Body of pancreas (tissue), 4 donors: ENCODE results near the gene ECSIT.
"Not testable (repeated sequence)": the region's sequence is repeated elsewhere in the genome, so short reads cannot be mapped to it uniquely, and the experiment has no call there.

ENCODE experiments used
- POLR2A ChIP-seq, 3 donors: fragments of 450-650 bp; IDR thresholded peaks; one replicate each; pipeline ENCODE4 v1.6.1; 2016; ENCODE audit warnings: antibody characterized with exemption in 3 of 3, mild to moderate bottlenecking in 2 of 3
- TF ChIP-seq, protein P1 (sequence below), 7 experiments: fragments of 450-650 bp in 4 of 7; fragments of 200-600 bp in 3 of 7; sonication (generic) in 3 of 7; IDR thresholded peaks; one replicate each; pipeline ENCODE4 v1.5.1; 2016 to 2019; ENCODE audit warnings: antibody characterized with exemption in 7 of 7

DNA sequence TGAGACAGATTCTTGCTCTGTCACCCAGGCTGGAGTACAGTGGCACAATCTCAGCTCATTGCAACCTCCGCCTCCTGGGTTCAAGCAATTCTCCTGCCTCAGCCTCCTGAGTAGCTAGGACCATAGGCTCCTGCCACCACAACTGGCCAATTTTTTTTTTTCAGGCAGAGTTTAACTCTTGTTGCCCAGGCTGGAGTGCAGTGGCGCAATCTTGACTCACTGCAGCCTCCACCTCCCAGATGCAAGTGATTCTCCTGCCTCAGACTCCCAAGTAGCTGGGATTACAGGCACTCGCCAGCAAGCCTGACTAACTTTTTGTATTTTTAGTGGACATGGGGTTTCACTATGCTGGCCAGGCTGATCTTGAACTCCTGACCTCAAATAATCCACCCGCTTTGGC is 44.8 kb upstream of the ECSIT start:
- TF ChIP-seq, protein P1, sequence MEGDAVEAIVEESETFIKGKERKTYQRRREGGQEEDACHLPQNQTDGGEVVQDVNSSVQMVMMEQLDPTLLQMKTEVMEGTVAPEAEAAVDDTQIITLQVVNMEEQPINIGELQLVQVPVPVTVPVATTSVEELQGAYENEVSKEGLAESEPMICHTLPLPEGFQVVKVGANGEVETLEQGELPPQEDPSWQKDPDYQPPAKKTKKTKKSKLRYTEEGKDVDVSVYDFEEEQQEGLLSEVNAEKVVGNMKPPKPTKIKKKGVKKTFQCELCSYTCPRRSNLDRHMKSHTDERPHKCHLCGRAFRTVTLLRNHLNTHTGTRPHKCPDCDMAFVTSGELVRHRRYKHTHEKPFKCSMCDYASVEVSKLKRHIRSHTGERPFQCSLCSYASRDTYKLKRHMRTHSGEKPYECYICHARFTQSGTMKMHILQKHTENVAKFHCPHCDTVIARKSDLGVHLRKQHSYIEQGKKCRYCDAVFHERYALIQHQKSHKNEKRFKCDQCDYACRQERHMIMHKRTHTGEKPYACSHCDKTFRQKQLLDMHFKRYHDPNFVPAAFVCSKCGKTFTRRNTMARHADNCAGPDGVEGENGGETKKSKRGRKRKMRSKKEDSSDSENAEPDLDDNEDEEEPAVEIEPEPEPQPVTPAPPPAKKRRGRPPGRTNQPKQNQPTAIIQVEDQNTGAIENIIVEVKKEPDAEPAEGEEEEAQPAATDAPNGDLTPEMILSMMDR (IDR thresholded peaks at IDR 0.05): not testable (repeated sequence)
- not testable (repeated sequence) for TF ChIP-seq POLR2A (IDR thresholded peaks at IDR 0.05)
